ENCODE data around the gene SUPT3H. TPM values are rescaled to one million over a fixed set of nuclear protein-coding genes. Genes with fewer than 3 reads are reported as not detected.

SUPT3H gene
- total and polyA plus RNA-seq, 7 donors: 1.7 to 4.3 (median 2.8) TPM

DNA sequence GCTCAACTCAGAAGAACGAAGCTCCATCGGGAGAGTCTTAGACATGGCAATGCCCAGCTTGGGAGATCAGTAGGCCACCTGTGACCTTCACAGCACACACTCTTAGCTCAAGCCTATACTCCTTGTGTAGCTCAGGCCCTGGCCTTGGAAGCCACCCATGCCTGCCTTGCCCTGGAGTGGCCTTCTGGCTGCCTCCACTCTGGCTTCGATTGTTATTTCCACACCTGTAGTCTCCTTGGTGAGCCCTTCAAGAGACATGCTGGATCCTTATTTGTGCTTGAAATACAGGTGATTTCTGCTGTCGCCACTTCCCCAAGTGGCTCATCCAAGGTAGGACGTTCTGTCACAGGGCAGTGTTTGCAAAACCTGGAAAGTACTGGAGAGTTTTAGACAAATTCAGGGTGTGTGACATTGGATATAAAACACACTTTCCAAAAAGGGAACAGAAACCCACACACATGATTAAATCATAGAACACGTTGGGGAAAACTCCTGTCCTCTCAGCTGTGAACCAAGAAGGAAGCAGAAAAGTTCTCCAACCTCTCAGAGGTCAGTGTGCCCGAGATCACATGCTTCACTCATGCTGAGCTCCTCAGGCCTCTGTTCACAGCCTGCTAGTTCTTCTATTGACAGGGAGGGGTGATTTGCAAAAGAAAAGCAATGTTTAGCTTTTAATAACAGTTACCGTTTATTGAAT, 598.5 kb downstream of the SUPT3H start:
- TF ChIP-seq, protein P1, sequence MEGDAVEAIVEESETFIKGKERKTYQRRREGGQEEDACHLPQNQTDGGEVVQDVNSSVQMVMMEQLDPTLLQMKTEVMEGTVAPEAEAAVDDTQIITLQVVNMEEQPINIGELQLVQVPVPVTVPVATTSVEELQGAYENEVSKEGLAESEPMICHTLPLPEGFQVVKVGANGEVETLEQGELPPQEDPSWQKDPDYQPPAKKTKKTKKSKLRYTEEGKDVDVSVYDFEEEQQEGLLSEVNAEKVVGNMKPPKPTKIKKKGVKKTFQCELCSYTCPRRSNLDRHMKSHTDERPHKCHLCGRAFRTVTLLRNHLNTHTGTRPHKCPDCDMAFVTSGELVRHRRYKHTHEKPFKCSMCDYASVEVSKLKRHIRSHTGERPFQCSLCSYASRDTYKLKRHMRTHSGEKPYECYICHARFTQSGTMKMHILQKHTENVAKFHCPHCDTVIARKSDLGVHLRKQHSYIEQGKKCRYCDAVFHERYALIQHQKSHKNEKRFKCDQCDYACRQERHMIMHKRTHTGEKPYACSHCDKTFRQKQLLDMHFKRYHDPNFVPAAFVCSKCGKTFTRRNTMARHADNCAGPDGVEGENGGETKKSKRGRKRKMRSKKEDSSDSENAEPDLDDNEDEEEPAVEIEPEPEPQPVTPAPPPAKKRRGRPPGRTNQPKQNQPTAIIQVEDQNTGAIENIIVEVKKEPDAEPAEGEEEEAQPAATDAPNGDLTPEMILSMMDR (IDR thresholded peaks at IDR 0.05): no peak
- Histone ChIP-seq H3K27me3 (ENCODE audit: insufficient read depth in 3 of 3, low read length in 2 of 3) (no peaks in the 10 kb centered on the region), H3K36me3 (ENCODE audit: insufficient read depth in 1 of 2, low read depth in 1 of 2) (no peaks in the 10 kb centered on the region), H3K4me3 (no peak overlapping the region), H3K27ac (no peak overlapping the region), H3K9me3 (no peaks in the 10 kb centered on the region), H3K4me1 (no peaks in the 10 kb centered on the region)
- intact Hi-C loops (cut with DNase I): no loop called here
- 78 to 87% (median 80%) methylated on average over 8 of the region's 8 CpGs for WGBS, 3 donors
- DNase-seq: no peak
- ATAC-seq: no peak

Other genes with a start within 250 kb of the SUPT3H start
- gene RUNX2, start 49.6 kb downstream of the SUPT3H start, total RNA-seq: under 1 TPM; 0.20 to 0.69 (median 0.40) TPM
- under 1 TPM; 0.07 to 0.21 (median 0.11) TPM for gene RUNX2, start 49.6 kb downstream of the SUPT3H start, polyA plus RNA-seq

All from psoas muscle (tissue), 8 donors.